IPS-18c (cell line): ENCODE results near the gene LRSAM1.

Source experiments
- H3K4me3 ChIP-seq: 2 replicates; pipeline ENCODE4 v1.7.0; 2013; ENCODE audit warnings: low read depth, mild to moderate bottlenecking, low read length, moderate library complexity; ENCODE audit not compliant: insufficient read depth
- H3K9me3 ChIP-seq: one replicate; pipeline ENCODE4 v1.6.1; 2013; ENCODE audit warnings: mild to moderate bottlenecking, low read length, moderate library complexity; ENCODE audit not compliant: control insufficient read depth, insufficient read depth

Gene LRSAM1

GRCh38 chr9:127482662-127483061 is 31.4 kb downstream of the LRSAM1 start:
- no peak overlapping the region for H3K4me3 ChIP-seq
- H3K9me3 ChIP-seq = no peaks in the 10 kb centered on the region

DNA sequence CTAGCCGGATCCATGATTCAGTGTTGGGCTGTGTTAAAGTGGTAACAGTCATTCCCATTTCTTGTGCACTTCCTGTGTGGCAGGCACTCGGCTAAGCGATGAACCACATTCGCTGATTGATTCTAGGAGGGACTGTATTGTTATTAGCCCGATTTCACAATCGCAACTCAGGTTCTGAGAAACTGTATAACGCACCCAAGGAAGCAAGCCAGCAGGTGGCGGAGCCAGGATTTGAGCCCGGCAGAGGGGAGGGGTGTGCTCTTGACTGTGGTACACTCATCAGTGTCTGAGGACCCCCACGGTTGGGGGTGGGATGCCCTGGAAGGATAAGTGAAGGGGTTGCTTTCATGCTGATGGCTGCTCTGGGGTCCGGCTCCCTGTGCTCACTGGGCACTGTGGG is 34.7 kb downstream of the LRSAM1 start:
- H3K4me3 ChIP-seq = no peak overlapping the region
- peaks cover 2% of the 10 kb centered on the region for H3K9me3 ChIP-seq

DNA sequence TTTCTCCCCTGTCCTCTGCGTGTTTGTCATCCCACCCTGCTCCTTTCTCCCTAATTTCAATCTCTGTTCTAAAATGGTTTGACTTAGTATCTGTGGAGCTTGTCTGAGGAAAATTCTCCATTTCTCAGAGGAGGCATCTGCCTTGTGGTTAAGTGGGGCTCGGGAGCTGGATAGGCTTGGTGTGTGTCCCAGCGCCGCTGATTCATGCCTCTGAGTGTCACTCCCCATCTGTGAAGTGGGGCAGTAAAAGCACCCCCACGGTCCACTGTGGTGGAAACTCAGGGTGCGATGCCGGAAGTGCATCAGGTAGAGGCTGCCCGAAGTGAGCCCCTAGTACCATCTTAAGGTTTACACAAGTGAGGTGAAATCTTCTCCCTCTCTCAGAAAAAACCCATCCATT is 37.6 kb downstream of the LRSAM1 start:
- no peak overlapping the region for H3K4me3 ChIP-seq

DNA sequence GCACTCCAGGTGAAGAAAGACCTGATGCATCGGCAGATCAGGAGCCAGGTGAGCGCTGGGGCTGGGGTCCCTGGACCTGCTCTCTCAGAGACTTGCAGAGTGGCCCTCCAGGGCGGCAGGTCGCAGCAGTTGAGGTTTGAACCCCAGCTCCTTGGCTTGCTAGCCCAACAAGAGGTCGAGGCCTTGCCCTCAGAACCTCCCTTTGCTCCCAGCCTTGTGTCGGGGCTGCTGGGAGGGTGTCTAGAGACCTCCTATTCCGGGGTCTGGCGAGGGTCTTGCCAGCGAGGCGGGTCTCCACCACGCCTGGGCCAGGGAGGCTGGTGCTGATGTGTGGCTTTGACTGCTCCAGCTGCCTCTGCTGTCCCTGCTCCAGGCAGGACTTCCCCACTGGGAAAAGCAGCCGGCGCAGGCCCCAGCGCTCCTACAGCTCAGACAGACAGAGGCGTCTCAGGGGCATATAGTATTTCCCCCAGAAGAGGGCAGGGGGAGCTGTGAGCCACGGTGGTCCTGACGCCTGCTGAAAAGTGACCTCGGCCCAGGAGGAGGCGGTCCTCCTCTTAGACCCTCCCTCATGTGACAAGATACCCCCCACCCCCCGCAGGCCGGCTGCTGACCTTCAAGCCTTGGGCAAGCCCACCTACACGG is 38.3 kb downstream of the LRSAM1 start:
- Histone ChIP-seq H3K4me3 (no peak overlapping the region), H3K9me3 (peaks cover 2% of the 10 kb centered on the region)

More for the DNA sequence above, 37.6 kb downstream of the LRSAM1 start:
- peaks cover 2% of the 10 kb centered on the region for H3K9me3 ChIP-seq

DNA sequence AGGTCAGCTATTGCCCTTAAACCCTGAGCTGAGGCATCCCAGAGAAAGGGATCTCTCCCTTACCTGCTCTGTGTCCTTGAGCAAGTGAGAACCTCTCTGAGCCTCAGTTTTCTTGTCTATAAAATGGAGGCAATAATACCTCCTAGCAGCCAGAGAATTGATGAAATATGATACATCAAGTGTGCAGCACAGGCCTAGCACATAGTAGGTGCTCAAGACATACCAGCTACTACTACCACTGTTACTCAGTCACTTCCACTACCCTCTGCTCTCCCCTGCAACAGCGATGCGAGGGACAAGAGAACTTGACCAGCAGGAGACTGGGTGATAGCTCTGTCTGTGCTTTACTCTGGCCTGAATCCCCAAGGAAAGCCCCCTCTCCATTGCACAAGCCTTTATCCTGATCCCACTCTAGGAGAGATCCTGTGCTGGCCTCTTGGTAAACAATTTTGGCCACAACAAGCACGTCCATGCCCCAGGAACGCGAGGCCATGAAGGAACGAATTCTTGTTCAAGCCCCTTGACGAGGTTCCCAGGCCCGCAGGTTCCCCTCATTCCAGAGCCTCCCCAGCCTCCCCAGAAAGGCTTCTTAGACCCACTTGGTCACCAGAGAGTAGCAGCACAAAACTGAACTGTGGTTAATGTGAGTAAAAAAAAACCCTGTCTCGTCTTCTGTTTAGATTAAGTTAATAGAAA is 39.4 kb downstream of the LRSAM1 start:
- no peak overlapping the region for H3K4me3 ChIP-seq
- H3K9me3 ChIP-seq = peaks cover 2% of the 10 kb centered on the region

DNA sequence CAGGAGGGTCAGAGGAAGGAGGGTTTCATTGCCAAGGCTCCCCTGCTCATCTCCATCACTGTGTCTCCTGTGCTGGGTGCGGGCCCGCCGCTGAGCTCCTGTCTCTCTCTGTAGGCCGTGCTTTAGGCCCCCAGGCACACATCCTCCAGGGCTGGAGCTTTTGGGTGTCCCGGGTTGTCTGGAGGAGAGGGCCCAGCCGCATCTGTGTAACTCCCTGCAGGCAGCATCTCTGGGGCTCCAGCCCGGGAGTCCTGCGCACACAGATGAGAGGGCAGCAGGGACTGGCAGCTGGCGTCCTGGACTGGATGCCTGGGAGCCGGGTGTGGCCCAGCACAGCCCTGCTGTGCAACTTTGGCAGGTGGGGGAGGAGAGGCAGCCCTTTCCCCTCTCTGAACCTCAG is 40.2 kb downstream of the LRSAM1 start:
- Histone ChIP-seq H3K9me3 (peaks cover 2% of the 10 kb centered on the region), H3K4me3 (no peak overlapping the region)

- H3K4me3 ChIP-seq = no peak overlapping the region
- peaks cover 2% of the 10 kb centered on the region for H3K9me3 ChIP-seq
Measured at GRCh38 chr9:127492616-127493015, 41.3 kb downstream of the LRSAM1 start.

- Histone ChIP-seq H3K9me3 (peaks cover 2% of the 10 kb centered on the region), H3K4me3 (no peak overlapping the region)
Measured at GRCh38 chr9:127493592-127494303, 42.4 kb downstream of the LRSAM1 start.

DNA sequence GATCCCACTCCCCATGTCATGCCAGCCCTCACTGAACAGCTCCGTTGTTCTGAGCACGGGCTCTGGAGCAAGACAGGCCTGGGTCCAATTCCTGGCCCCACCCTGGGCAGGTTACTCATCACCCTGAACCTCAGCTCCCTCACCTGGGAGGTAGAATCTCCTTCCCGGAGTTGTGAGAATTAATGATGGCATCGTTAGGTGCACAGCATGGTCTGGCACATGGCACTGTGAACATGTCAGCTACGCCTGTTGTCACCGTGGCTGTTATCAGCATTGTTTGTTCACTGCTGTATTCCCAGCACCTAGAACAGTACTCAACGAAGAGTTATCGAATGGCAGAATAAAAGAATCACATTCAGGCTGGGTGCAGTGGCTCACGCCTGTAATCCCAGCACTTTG is 43.0 kb downstream of the LRSAM1 start:
- peaks cover 2% of the 10 kb centered on the region for H3K9me3 ChIP-seq
- no peak overlapping the region for H3K4me3 ChIP-seq

DNA sequence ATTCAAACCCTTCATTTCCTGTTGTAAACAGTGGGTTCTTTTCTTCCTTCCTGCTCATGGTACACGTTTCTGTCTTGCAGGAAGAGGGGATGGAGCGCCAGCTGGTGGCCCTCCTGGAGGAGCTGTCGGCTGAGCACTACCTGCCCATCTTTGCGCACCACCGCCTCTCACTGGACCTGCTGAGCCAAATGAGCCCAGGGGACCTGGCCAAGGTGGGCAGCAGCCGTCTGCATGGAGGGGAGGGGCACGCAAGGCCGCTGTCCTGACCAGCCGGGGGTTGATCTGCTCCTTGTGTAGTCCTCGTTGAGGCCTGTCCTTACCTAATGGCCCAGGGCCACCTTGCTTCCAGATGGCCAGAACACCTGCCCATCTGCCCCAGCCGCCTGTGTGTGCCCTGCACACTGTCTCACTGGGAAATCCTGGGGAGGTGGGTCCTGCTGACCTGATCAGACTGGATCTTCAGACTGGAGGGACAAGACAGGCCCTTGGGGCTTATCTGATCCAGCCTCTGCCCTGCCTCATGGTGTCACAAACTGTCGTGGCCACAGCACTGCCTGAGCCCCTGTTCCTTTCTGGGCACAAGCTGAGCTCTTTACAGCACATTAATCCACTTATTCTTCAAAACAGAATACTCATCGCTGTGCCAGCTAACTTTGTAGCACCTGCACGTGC is 44.7 kb downstream of the LRSAM1 start:
- Histone ChIP-seq H3K4me3 (no peak overlapping the region), H3K9me3 (no peaks in the 10 kb centered on the region)

DNA sequence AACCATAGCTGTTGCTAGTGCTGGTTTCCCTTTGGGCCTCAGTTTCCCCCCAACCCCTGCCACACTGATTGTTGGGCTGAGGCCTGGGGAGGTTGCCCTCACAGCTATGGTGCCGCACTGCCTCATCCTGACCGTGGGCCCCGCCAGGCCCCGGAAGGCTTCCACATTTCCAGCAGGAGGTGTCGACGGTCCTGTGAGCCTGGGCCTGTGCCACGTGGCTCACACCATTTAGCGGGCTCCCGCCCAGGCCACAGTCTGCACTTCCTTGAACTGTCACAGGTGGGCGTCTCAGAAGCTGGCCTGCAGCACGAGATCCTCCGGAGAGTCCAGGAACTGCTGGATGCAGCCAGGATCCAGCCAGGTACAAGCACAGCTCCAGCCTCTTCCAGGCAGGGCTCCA is 45.7 kb downstream of the LRSAM1 start:
- no peak overlapping the region for H3K4me3 ChIP-seq
- H3K9me3 ChIP-seq = no peaks in the 10 kb centered on the region

DNA sequence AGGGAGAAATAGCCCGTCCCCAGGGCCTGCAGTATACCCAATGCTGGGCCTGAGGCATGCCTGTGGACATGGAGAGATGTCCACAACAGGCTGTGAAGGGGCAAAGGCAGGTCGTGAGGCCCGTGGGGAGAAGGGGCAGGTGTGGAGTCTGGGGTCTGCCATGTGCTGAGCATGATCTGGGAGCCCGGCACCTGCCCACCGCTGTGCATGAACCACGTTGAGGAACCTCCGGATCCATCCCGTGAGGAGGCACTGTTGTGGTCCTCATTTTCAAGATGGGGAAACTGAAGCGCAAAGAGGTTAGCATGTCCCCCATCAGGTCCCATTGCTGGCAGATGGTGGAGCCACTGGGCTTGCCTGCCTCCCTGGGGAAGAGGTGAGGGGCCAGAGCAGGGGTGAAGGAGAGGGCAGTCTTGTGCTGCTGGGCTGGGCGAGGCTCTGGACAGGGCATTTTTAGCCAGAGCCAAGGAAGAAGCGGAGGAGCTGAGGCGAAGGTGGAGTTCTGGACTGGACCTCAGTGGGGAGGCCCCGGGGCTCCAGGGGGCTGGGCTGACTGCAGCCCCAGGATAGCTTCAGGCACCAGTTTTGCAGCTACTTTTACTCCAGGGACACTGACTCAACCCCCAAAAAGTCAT is 46.5 kb downstream of the LRSAM1 start:
- Histone ChIP-seq H3K4me3 (no peak overlapping the region), H3K9me3 (no peaks in the 10 kb centered on the region)

GRCh38 chr9:127498298-127498697 is 47.0 kb downstream of the LRSAM1 start:
- Histone ChIP-seq H3K4me3 (no peak overlapping the region), H3K9me3 (no peaks in the 10 kb centered on the region)

GRCh38 chr9:127500399-127500798 is 49.1 kb downstream of the LRSAM1 start:
- no peaks in the 10 kb centered on the region for H3K9me3 ChIP-seq
- H3K4me3 ChIP-seq = no peak overlapping the region

GRCh38 chr9:127500862-127501261 is 49.6 kb downstream of the LRSAM1 start:
- H3K9me3 ChIP-seq = no peaks in the 10 kb centered on the region
- H3K4me3 ChIP-seq = no peak overlapping the region

DNA sequence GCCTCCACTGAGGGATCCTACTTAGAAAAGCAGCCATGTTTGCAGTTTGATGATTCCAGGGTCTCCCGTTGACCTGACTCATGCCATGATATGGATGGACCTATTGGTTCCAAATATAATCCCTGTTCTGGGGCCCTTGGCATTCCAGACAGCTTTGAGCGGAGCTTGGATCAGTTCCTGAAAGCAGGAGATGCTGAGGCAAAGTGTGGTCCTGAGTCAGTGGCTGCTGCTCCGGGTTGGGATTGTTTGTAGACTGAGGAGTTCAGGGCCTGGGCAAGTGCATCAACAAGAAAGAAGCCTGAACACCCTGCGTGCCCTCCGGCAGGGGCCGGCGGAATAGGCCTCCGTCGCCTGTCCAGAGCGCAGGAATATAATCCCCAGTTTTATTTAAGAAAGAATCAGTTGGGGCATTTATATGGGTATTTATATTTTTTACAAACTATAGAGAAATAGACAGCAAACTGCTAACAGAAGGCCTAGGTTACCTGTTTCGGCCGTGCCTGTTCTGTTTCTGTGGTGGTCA is 50.6 kb downstream of the LRSAM1 start:
- no peak overlapping the region for H3K4me3 ChIP-seq
- H3K9me3 ChIP-seq = no peaks in the 10 kb centered on the region

GRCh38 chr9:127502706-127503378 is 51.5 kb downstream of the LRSAM1 start:
- Histone ChIP-seq H3K9me3 (no peaks in the 10 kb centered on the region), H3K4me3 (no peak overlapping the region)
